GM21423 (cell line): Measurements from ENCODE around the gene FAM117B.

Source experiments
- ATAC-seq: cut with Tn5 transposase; IDR thresholded peaks from one replicate; pipeline ENCODE4 v1.9.1; 2021; ENCODE audit warnings: mild to moderate bottlenecking, moderate library complexity; ENCODE audit not compliant: unreplicated experiment

FAM117B gene

GRCh38 chr2:202634556-202635427 is at the start of gene FAM117B:
Gene FAM117B (plus strand): TSS chr2:202634969. CDS start chr2:202635188, 219 bp downstream.
- ATAC-seq: peak; percentile 90

GRCh38 chr2:202588647-202589581 is 45.9 kb upstream of the FAM117B start:
- ATAC-seq: peak; percentile 79

GRCh38 chr2:202589582-202589949 is 45.2 kb upstream of the FAM117B start:
- ATAC-seq: no peak

- no peak for ATAC-seq
Observed at GRCh38 chr2:202592566-202592965, 42.2 kb upstream of the FAM117B start.

- ATAC-seq: no peak
Observed at GRCh38 chr2:202599105-202599504, 35.7 kb upstream of the FAM117B start.

GRCh38 chr2:202599911-202600310 is 34.9 kb upstream of the FAM117B start:
- no peak for ATAC-seq

- no peak for ATAC-seq
Observed at GRCh38 chr2:202604699-202605098, 30.1 kb upstream of the FAM117B start.

- no peak for ATAC-seq
Observed at GRCh38 chr2:202605174-202605573, 29.6 kb upstream of the FAM117B start.

- ATAC-seq: no peak
Observed at GRCh38 chr2:202608142-202608852, 26.5 kb upstream of the FAM117B start.

- peak; percentile 87 for ATAC-seq
Observed at GRCh38 chr2:202609381-202610145, 25.2 kb upstream of the FAM117B start.

- ATAC-seq: no peak
Observed at GRCh38 chr2:202610380-202610779, 24.4 kb upstream of the FAM117B start.

GRCh38 chr2:202612145-202612544 is 22.6 kb upstream of the FAM117B start:
- ATAC-seq: no peak

GRCh38 chr2:202613479-202613878 is 21.3 kb upstream of the FAM117B start:
- ATAC-seq: no peak

GRCh38 chr2:202624133-202624532 is 10.6 kb upstream of the FAM117B start:
- no peak for ATAC-seq

- ATAC-seq: no peak
Observed at GRCh38 chr2:202627042-202627441, 7.7 kb upstream of the FAM117B start.

GRCh38 chr2:202628646-202629198 is 6.0 kb upstream of the FAM117B start:
- no peak for ATAC-seq

GRCh38 chr2:202632682-202633290 is 2.0 kb upstream of the FAM117B start:
- ATAC-seq: no peak

- ATAC-seq: no peak
Observed at GRCh38 chr2:202633470-202633869, 1.3 kb upstream of the FAM117B start.

GRCh38 chr2:202635428-202636212 is 851 bp downstream of the FAM117B start:
- peak; percentile 64 for ATAC-seq
